Fibroblast of mammary gland (primary cell): Measurements from ENCODE around the gene RNH1.

Source experiments
- DNase-seq: peaks from one replicate; pipeline ENCODE4 v3.0.0-alpha.2; 2010; ENCODE audit warnings: low read depth
- H3K4me3 ChIP-seq: 2 replicates; pipeline ENCODE4 v1.5.1; 2011; ENCODE audit warnings: low read depth, mild to moderate bottlenecking, low read length, moderate library complexity; ENCODE audit not compliant: control insufficient read depth
- TF ChIP-seq, protein P1 (sequence below): conservative IDR thresholded peaks from 2 replicates; pipeline ENCODE4 v1.5.1; 2011; ENCODE audit warnings: low read depth, low read length, inconsistent platforms; ENCODE audit not compliant: control insufficient read depth, insufficient read depth

Gene RNH1

GRCh38 chr11:445765-446588, 61.1 kb downstream of the RNH1 start:
- TF ChIP-seq, protein P1, sequence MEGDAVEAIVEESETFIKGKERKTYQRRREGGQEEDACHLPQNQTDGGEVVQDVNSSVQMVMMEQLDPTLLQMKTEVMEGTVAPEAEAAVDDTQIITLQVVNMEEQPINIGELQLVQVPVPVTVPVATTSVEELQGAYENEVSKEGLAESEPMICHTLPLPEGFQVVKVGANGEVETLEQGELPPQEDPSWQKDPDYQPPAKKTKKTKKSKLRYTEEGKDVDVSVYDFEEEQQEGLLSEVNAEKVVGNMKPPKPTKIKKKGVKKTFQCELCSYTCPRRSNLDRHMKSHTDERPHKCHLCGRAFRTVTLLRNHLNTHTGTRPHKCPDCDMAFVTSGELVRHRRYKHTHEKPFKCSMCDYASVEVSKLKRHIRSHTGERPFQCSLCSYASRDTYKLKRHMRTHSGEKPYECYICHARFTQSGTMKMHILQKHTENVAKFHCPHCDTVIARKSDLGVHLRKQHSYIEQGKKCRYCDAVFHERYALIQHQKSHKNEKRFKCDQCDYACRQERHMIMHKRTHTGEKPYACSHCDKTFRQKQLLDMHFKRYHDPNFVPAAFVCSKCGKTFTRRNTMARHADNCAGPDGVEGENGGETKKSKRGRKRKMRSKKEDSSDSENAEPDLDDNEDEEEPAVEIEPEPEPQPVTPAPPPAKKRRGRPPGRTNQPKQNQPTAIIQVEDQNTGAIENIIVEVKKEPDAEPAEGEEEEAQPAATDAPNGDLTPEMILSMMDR, result no peak

More at GRCh38 chr11:445765-446588, 61.1 kb downstream of the RNH1 start:
- DNase-seq, result no peak
- no peak overlapping the region for H3K4me3 ChIP-seq
